ENCODE measurements around the gene CDKN2A.
A peak's percentile ranks its signal among the peaks of the same experiment; 100 is the strongest.

Gene CDKN2A

DNA sequence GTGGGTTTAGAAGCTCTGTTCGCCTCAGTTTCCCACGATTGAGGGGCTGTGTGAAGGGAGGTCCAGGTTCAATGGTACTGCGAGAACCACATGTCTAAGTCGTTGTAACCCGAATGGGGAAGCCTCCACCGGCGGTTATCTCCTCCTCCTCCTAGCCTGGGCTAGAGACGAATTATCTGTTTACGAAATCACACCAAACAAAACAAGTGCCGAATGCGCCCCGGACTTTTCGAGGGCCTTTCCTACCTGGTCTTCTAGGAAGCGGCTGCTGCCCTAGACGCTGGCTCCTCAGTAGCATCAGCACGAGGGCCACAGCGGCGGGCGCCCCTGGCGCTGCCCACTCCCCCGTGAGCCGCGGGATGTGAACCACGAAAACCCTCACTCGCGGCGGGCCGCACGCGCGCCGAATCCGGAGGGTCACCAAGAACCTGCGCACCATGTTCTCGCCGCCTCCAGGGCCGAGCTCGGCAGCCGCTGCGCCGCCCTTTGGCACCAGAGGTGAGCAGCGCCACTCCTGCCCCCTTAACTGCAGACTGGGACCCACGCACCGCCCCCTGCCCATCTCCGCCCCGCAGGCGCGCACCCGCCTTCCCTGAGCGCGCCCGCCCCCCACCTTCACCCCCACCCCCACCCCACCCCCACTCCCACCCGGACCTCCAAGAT, at the start of gene CDKN2A:
CDKN2A (minus strand) TSS at position 500 of the 663 bp plus-strand sequence.
- DNase-seq: peak; percentile 42

DNA sequence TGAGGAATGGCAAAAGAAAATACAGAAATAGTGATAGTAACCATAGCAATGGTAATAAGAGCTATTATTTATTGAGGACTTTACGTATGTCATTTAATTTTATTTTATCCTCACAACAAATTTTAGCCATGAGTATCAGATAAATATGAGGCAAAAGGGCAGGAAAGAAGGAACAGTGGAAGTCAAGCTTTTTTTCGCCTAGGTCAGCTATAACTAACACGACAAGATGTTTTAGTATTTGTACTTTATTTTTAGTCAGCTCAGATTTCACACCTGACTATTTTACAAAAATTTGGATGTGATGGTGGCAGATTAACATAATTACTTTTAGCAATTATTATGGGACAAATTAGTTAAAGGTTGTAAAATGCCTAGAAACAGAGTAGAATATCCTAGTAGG, 49.7 kb upstream of the CDKN2A start:
- DNase-seq: no peak

DNA sequence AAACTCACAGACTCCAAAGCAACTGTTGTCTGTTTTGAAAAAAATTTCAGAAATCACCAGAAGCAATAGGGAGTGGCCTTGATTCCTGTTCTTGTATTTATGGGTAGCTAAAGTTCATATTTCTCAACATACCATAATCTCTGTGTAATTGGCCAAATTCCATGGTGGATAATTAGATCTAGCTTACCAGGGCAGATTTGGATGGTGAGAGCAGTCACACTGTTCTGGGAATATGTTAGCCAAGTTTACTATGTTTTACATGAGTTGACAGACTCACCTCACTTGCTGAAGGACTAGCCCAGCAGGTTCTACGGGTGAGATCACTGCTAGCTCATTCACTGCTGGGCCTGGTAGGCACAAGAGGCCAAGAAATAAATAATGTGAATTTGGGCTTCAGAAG, 47.6 kb upstream of the CDKN2A start:
- DNase-seq: no peak

DNA sequence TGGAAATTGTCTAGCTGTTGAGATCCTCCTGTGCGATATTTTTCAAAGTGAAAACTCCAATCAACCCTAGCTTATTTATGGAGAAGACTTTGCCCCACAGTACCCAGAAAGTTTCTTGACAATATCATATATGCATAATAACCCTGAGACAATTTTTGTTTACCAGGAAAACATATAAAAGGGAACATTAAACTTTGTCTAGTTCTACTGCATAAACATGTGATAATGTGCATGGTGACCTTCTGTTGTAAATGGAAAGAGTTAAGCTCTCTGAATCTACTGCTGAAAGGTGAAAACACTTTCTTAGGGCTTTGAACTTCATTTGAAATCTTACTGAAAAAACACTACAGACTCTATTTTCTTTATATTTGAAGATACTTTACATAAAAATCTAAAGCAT, 47.2 kb upstream of the CDKN2A start:
- DNase-seq: no peak

DNA sequence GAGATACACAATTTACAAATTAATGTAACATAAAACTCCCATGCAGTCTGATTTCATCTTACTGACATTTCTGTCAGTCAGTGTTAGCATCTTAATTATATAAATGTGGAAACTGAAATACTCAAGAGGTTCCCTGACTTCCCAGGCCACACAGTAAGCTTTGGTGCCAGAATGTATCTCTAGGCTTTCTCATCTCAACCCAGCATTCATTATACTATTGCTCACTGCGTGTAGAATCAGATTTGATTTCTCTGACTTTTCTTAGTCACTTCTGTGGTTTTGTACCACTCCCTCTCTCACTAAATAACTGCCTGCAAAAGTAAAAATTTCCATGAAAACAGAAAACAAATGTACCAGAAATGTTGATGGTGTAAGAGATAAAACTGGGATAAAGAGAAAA, 46.6 kb upstream of the CDKN2A start:
- DNase-seq: no peak

DNA sequence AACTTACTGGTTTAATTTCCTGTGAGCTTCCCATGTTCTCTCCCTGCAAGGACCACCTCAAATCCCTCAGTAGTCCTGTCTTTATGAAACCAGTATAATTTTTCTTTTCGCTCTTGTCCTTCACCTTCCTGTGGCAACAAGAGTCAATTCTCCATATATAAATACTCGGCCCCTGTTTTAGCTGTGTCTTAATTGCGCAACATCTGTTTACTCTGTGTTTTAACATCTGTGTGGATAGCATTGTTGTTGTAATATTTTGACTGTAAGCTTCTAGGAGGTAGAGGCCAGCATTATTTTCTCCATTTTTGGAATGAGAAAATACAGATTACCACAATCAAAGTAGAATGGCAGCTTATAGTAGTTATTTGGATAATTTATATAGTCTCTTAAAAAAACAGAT, 45.1 kb upstream of the CDKN2A start:
- no peak for DNase-seq

DNA sequence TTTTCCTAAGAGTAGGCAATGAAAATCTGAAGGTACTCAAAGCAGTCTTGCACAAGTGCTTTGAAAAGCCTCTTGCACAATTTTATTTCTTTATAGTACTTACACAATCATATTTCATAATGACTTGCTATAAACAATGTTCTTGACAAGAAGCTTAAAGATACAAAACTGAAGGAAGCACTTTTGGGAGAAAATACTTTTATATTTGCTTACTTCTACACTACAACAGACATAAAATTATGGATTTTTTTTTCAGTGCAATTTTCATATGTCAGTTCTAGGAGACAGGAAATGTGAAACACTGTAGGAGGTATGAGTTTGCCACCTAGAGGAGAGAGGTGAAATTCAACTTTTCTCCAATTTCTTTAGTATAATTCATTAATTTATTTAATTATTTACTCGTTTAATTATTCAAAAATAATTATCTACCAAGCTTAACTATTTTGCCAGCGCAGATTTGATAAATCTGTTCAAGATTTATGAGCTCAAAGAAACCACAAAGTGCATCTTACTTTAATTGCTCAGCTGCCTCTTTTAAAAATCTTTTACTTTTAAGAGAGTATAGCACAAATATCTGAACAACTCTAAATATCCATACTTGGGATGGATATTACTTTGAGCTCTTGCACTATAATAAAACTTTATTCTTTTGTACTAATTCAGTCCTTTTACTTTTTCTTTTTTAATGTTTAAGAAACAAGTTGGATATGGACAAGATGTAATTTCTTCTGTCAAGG, 43.9 kb upstream of the CDKN2A start:
- DNase-seq: peak; percentile 55

DNA sequence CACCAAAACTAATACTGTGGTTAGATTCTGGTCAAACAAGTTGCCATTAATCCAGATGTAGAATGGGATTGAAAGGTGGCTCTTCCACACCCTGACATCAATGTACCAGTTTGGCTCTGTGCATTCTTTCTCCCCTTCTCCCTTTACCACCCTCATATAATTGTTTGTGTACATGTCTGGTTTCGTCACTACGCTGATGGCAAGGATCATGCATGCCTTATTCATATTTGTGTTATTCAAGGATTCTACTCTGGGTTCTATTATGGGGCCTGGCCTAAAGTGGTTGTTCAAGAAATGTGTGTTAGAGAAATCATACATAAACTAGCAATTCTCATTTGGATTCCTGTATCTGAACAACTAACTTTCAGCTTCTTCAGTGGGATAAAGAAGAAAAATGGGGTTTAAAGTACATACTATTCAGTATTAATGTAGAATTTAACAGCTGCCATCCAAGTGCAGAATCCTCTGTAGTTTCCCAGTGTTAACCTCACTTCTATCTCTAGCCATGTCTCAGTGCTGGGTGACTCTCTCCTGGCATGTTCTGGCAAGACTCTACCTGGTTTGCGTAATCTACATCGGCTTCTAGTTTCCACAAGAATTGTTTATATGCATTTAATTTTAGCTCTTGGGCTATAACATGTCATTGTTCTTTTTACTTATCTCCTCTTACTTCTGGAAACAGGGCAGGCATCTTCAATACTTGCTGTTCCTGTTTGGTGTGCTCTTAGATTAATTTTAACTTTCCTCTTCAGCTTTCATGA, 42.9 kb upstream of the CDKN2A start:
- no peak for DNase-seq

DNA sequence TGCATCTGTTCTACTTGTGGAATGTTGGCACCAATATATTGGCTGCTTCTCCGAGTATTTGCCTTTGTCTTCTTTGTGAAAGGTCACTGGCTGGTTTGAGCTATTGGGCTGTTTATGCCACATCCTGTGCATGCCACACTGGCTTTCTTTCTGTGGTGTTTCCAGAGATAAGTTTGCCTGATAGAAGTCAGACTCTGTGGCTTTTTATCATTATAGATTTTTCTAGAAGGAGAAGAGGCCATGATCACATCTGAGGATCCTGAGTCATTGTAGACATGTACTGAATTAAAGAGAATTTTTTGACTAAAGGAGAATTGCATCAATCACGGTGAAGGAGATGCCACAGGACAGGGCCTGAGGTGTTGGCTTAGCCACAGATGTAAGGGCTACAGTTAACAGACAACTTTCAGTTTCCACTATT, 41.4 kb upstream of the CDKN2A start:
- peak; percentile 4 for DNase-seq

DNA sequence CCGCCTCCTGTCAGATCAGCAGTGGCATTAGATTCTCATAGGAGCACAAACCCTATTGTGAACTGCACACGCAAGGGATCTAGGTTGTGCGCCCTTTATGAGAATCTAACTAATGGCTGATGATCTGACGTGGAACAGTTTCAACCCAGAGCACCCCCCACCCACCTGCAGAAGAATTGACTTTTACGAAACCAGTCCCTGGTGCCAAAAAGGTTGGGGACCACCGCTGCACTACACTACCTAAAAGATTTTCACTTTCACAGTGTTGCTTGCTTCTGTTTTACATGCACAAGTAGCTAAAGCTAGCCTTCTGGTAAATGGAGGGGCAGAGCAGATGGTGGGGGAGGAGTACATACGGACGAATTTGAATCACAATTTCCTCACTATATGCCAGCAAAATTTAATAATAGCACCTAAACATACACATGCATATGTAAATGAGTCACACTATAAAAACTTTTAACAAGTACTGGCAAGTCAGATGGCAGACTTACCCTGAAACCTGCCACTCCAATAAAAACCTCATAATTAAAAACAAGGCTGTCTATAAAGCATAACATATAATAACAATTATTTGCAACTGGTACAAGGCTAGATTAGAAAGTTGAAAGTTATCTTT, 38.9 kb upstream of the CDKN2A start:
- DNase-seq: no peak

DNA sequence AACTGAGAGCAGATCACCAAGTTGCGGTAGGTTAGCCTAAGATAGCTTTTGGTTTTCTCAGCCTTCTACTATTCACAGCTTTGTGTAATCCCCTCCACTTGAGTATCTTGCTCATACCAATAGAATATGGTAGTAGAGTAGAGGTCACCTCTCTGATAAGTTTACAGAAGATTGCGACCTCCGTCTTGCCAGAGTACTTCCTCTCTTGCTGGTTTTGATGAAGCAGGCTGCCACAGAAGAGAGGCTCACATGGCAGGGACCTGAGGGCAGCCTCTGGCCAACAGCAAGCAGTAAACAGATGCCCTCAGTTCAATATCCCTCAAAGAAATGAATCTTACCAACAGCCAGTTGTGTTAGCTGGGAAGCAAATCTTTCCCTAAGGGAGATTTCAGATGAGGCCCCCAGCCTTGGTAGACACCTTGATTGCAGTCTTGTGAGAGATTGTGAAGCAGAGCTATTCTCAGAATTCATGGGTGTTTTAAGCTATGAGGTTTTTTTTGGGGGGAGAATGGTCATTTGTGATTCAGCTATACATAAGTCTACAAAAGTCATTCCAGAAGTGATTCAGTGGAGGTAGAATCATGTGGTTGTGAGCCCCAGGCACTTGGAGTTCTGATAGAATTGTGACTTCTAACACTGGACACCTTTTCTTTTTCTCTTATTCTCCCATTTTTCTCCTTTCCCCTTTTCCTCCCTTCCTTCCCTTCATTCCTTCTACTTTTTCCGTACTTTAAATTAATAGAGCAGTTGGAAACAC, 37.6 kb upstream of the CDKN2A start:
- DNase-seq: no peak

DNA sequence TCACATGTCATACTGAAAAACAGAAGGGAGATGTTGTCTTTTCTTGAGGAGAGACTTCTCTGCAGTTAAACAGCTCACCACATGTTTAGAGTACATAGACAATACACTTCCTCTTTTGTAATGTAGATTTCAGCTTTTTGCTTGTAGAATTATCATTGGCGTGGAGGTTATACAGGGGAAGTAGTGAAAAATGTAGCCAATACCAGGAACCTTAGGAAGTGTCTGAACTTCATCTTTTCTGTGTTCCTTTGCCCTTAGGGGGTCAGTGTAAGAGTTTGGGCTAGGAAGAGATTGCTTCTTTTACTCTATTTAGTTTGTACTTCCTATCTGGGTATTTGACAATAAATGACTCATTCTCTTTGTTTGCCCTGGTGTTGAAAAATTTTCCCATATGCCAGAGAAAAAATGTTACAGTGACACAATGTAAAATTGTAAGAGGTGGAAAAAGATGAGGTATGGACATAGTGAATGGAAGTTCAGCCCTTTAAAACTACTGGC, 36.0 kb upstream of the CDKN2A start:
- no peak for DNase-seq

DNA sequence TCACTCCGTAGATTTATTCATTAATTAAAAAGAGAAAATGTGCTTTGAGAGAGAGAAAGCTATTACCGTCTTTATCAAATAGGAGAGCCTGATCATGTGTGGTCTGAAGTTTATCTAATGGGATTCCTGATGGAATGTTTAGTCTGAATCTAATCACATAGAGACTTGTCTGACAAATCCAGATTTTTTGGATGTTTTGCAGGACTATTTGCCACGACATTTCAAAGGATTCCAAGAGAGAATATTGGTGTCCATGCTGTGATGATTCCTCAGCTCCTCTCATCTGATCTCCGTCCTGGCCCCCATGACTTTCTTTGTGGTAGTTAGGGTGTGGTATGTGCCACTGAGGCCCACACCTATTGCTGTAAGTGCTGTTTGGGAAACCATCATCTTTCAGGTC, 35.0 kb upstream of the CDKN2A start:
- DNase-seq: no peak

DNA sequence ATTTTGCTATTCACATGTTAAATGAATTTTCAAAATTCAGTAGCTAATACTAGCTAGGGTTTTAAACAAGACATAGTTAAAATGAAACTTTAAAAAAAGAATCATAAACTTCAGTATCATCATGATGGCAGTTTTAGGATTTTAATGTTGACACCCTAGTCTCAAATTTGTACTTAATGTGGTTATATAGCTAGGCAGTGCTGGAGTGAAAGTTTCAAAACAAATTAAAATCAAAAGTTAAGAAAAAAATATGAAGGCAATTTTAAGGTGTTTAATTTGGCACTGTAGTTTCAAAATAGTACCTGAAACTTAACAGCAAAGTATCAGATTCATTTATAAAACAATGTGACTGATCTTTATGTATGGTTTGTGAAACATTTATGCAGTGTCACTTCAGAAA, 34.2 kb upstream of the CDKN2A start:
- DNase-seq: no peak

DNA sequence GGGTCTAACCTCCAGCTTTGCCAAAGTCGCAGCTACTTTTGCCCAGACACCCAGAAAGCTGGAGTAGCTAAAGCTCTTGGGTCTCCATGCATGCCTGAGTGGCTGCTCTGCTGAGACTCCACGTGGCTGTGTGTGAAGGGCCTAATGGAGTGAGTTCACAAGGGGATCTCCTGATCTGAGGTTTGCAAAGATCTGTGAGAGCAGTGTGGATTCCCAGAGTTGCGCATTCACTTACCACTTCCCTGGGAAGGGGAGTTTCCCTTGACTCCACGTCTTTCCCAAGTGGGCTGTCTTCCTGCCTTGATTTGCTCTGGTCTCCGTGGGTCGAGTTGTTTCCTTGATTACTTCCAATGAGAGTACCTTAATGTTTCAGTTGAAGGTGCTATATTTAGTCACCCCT, 32.5 kb upstream of the CDKN2A start:
- no peak for DNase-seq

DNA sequence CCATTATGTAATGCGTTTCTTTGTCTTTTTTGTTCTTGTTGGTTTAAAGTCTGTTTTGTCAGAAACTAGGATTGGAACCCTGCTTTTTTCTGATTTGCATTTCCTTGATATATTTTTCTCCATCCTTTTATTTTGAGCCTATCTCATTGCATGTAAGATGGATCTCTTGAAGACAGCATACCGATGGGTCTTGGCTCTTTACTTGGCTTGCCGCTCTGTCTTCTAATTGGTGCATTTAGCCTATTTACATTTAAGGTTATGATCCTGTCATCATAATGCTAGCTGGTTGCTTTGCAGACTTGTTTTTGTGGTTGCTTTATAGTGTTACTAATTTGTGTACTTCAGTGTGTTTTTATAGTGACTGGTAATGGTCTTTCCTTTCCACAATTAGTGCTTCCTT, 28.2 kb upstream of the CDKN2A start:
- DNase-seq: no peak

DNA sequence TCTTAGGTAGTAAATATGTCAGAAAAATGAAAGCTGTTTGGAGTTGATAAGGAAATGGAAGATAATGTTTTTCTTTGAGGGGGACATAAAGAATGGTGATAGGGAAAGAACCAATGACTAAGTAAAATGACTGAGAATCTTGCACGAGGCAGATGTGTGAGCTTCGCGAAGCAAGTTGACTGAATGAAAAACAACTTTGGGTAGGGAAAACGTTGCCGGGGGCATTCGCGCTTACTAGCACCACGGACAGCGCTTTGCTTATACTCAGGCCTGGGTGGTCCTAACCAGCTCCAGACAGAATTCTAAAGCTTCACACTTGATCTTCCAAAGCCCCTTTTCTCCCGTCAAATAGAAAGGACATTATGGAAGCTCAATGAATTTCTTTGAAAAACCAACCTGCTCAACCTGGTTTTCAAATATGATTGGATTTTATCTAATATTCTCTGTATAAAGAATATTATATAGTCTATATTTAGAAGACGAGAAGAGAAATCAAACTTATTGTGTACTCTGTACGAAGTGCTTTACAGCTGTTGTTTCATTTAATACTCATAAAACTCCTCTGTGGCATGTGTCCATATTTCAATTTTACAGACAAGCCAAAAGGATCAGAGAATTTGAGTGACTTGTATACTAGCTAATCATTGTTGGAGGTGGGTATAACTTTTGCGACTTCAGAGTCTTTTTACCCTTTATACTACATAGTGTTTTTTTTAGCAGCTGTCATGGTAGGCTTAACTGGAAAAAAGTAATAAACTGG, 16.9 kb upstream of the CDKN2A start:
- peak; percentile 71 for DNase-seq

DNA sequence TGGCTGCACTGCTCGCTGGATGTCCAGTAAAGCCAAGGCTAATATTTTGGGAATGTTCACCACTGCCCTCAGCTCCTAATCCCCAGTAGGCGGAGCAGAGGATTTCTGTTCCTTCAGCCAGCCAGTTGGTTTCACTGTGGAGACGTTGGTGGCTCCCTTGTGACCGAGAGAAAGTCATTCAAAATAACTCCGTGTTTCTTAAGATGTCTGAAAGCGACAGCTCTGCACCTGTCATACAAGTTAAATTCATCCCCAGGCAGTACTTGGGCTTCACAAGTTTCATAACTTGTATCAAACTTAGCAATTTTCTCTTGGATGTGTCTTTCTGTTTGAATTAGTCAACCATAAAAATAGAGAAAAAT, 15.3 kb upstream of the CDKN2A start:
- DNase-seq: no peak

DNA sequence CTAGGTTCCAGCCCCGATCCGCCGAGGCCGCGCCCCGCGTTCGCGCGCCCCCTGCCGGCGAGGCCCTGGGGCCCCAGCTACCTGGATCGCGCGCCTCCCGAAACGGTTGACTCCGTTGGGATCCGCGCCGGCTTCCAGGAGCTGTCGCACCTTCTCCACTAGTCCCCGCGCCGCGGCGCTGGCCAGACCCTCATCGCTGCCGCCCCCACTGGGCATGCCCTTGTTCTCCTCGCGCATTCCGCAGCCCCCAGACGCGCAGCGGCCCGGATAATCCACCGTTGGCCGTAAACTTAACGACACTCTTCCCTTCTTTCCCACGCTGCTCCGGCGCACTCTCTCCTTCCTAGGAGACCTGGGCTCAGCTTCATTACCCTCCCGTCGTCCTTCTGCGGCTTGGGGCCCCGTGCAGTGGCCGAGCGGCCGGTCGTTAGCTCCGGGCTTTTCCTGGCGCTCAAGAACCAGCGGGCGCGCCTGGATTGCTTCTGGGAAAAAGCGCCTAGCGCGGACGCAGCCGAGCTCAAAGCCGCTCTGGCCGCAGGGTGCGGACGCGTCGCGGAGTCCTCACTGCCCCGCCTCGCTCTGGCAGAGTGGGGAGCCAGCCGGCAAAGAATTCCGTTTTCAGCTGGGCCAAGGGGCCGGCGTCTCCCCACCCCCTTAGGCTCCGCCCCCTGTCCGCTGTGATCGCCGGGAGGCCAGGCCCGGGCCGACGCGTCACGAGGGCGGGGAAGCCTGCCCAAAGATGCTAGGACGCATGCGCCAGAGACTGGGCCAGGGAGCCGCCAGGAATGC, 14.7 kb upstream of the CDKN2A start, which contains the start of gene CDKN2B:
CDKN2B (minus strand) TSS at position 589 of the 789 bp plus-strand sequence; CDS start at position 237, 352 bp downstream.
- DNase-seq: peak; percentile 78

DNA sequence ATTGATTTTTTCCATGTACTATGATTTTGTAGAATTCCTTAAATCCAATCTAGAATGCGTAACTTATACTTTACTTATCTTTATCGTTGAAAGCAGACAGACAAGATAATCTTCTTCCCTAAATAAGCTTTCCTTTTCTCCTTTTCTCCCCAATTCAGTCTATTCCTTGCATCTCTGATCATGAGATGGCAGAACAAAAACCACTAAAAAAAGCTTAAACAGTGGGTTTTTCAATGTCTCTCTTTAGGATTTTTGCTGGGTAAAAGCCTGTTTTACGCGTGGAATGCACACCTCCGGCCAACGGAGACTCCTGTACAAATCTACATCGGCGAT, 14.2 kb upstream of the CDKN2A start:
- no peak for DNase-seq

Data from hematopoietic multipotent progenitor cell treated with erythropoietin and hydrocortisone succinate and interleukin-3 and kit ligand, for 8 days (in vitro differentiated cells).